Endothelial cell (in vitro differentiated cells): Measurements from ENCODE around the gene HS3ST1. TPM values are rescaled to one million over a fixed set of nuclear protein-coding genes. Genes with fewer than 3 reads are reported as not detected.

Experiments
- DNase-seq: peaks from one replicate; pipeline ENCODE4 v3.0.0; 2021; ENCODE audit warnings: low spot score
- H3K27ac Mint-ChIP-seq: one replicate; pipeline ENCODE4 v1.8.0; 2021; ENCODE audit warnings: mixed read lengths, inconsistent platforms; ENCODE audit not compliant: unreplicated experiment
- H3K27me3 Mint-ChIP-seq: one replicate; pipeline ENCODE4 v1.8.0; 2021; ENCODE audit warnings: mild to moderate bottlenecking, moderate library complexity, mixed read lengths, inconsistent platforms; ENCODE audit not compliant: unreplicated experiment
- H3K36me3 Mint-ChIP-seq: one replicate; pipeline ENCODE4 v1.8.0; 2021; ENCODE audit warnings: mild to moderate bottlenecking, low read depth, mixed read lengths, inconsistent platforms; ENCODE audit not compliant: unreplicated experiment
- H3K4me1 Mint-ChIP-seq: one replicate; pipeline ENCODE4 v1.8.0; 2021; ENCODE audit warnings: mild to moderate bottlenecking, mixed read lengths, inconsistent platforms; ENCODE audit not compliant: unreplicated experiment
- H3K4me3 Mint-ChIP-seq: one replicate; pipeline ENCODE4 v1.8.0; 2021; ENCODE audit warnings: mild to moderate bottlenecking, mixed read lengths, inconsistent platforms; ENCODE audit not compliant: unreplicated experiment
- H3K9me3 Mint-ChIP-seq: one replicate; pipeline ENCODE4 v1.8.0; 2021; ENCODE audit warnings: mixed read lengths, inconsistent platforms; ENCODE audit not compliant: unreplicated experiment
- total RNA-seq: library from RNA; stranded (reverse); fragmentation: NEBNext Ultra II Directional; extraction: Animal tissue kit (Norgen Biotek cat#: 25700); gene quantifications from one replicate; pipeline ENCODE4 v1.2.1, GENCODE V29; 2021; ENCODE audit not compliant: unreplicated experiment
- TF ChIP-seq, protein P1 (sequence below): fragments of 200-600 bp; sonication (generic); IDR thresholded peaks from one replicate; pipeline ENCODE4 v1.5.0; 2021; ENCODE audit warnings: antibody characterized with exemption; ENCODE audit not compliant: unreplicated experiment

The HS3ST1 gene
- total RNA-seq, 1 donor from 2014 or later, result 0.44 TPM

DNA sequence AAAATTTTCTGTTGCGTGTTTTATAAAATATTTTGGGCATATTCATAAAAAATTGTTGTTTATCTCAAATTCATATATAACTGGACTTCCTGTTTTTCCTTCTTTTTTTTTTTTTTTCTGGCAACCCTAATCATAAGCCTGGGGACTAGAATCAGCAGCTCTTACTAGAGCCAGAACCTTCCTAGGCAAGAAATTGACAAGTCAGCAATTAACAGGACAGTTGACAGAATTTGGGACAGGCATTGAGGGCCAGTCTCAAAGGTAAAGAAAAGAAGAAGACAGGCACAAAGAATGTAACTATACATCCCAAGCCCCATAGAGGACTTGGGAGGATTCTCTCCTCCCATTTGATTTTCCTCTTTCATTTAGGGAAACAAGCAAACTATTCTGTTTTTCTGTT, 35.0 kb upstream of the HS3ST1 start:
- H3K9me3 Mint-ChIP-seq, result no peaks in the 10 kb centered on the region
- peaks cover 4% of the 10 kb centered on the region for H3K4me1 Mint-ChIP-seq
- no peak for DNase-seq
- TF ChIP-seq, protein P1, sequence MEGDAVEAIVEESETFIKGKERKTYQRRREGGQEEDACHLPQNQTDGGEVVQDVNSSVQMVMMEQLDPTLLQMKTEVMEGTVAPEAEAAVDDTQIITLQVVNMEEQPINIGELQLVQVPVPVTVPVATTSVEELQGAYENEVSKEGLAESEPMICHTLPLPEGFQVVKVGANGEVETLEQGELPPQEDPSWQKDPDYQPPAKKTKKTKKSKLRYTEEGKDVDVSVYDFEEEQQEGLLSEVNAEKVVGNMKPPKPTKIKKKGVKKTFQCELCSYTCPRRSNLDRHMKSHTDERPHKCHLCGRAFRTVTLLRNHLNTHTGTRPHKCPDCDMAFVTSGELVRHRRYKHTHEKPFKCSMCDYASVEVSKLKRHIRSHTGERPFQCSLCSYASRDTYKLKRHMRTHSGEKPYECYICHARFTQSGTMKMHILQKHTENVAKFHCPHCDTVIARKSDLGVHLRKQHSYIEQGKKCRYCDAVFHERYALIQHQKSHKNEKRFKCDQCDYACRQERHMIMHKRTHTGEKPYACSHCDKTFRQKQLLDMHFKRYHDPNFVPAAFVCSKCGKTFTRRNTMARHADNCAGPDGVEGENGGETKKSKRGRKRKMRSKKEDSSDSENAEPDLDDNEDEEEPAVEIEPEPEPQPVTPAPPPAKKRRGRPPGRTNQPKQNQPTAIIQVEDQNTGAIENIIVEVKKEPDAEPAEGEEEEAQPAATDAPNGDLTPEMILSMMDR, result no peak
- H3K27me3 Mint-ChIP-seq, result no peaks in the 10 kb centered on the region
- no peak overlapping the region for H3K4me3 Mint-ChIP-seq
- no peaks in the 10 kb centered on the region for H3K36me3 Mint-ChIP-seq
- H3K27ac Mint-ChIP-seq, result no peak overlapping the region

DNA sequence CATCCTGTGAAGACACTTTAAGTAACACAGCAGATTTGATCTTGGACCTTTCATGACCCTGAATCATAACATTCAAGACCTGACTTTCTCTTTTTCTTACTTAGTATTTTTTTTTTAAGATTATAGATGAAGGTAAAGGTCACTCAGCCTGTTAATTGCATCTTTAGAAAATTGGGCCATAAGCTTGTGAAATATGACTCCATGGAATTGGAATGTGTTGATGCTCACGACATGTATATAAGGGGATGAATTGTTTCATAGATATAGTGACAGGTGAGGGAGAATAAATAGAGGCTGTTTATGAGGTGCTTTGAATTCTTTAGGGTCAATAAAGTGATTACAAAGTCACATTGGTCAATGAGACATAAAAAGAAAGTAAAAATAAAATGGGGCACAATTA, 27.7 kb upstream of the HS3ST1 start:
- H3K27ac Mint-ChIP-seq, result no peak overlapping the region
- H3K4me1 Mint-ChIP-seq, result peaks cover 10% of the 10 kb centered on the region
- no peak for DNase-seq
- TF ChIP-seq, protein P1, result no peak
- no peak overlapping the region for H3K4me3 Mint-ChIP-seq
- H3K27me3 Mint-ChIP-seq, result no peaks in the 10 kb centered on the region
- no peaks in the 10 kb centered on the region for H3K36me3 Mint-ChIP-seq
- H3K9me3 Mint-ChIP-seq, result no peaks in the 10 kb centered on the region

DNA sequence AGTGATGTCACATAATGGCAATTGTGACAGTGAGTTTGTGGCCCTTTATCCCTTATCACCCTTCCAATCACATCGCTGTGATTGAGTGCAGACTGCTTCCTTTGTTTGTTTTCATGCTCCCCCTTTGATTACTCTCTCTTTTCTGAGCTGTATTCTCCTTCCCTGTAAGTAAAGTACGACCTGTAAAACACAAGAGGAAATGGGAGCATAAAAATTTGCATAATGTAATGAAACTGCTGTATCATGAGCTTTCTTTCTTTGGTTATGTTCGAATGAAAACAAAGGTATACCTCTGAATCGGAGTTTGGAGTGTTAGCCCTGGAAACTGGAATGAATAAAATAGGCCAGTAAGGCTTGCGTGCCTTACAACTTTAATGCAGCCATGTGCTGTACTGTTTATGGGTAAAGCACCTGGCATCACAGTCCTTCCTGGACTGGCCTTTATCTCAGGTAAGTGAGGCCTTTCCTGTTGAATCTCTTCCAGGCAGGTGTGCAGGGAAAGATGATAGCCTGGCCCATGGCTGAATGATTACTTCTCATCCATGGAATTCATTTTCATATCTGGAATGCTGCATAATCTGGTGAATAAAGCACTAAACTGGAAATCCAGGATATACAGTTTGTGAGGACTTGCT, 26.6 kb upstream of the HS3ST1 start:
- H3K36me3 Mint-ChIP-seq, result no peaks in the 10 kb centered on the region
- H3K27ac Mint-ChIP-seq, result no peak overlapping the region
- no peak overlapping the region for H3K4me3 Mint-ChIP-seq
- H3K4me1 Mint-ChIP-seq, result peaks cover 10% of the 10 kb centered on the region
- no peak for DNase-seq
- H3K9me3 Mint-ChIP-seq, result no peaks in the 10 kb centered on the region
- TF ChIP-seq, protein P1, result no peak
- peaks cover 2% of the 10 kb centered on the region for H3K27me3 Mint-ChIP-seq

DNA sequence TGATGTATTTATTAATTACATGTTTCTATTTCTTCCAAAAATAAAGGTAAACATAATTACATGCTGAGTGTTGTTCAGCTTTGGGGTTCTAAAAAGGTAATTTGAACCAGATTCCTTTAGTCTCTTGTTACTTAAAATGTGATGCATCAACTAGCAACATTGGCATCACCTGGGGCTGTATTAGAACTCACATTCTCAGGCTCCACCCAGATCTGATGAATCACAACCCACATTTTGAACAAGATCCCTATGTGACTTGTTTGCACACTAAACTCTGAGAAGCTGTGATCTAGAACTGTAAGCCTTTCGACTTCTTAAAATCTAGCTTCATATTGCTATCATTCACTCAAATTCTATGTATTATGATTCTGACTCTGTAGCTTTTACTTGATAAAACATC, 23.0 kb upstream of the HS3ST1 start:
- Mint-ChIP-seq H3K4me3 (no peak overlapping the region), H3K36me3 (peaks cover 3% of the 10 kb centered on the region), H3K27me3 (peaks cover 4% of the 10 kb centered on the region), H3K9me3 (no peaks in the 10 kb centered on the region), H3K27ac (no peak overlapping the region), H3K4me1 (peaks cover 10% of the 10 kb centered on the region)
- TF ChIP-seq, protein P1, result no peak
- DNase-seq, result no peak

DNA sequence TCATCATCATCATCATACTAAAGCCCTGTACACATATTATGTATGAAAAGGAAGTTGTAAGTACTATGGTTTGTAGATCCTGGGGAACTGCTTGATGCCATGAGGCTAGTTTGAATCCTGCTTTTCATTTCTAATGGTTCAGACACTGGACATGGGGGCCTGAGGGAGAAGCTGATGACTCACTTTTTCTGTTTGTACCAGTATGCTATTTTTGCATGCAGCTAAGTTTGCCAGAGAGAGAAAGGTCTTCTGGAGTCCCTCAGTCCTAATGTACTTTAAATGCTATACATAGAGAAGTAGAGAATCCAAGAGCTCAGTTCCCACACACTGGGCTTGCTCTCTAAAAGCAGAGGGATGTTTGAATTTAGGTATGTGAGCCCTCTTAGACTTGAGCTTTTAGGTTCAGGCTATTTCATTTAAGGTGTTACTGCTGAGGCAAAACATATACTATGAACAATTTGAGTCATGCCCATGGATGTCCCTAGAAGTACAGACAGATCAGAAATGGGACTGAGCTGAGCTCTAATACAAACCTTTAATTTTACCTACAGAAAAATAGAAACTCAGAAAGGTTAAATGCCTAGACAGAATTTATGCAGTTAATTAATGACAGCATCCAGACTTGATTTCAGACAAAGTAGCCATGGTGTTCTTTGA, 17.6 kb upstream of the HS3ST1 start:
- no peaks in the 10 kb centered on the region for H3K9me3 Mint-ChIP-seq

More for the DNA sequence above, 17.6 kb upstream of the HS3ST1 start:
- Mint-ChIP-seq H3K4me1 (no peaks in the 10 kb centered on the region), H3K4me3 (no peak overlapping the region), H3K27me3 (peaks cover 4% of the 10 kb centered on the region), H3K36me3 (peaks cover 3% of the 10 kb centered on the region), H3K27ac (no peak overlapping the region)
- DNase-seq, result no peak
- TF ChIP-seq, protein P1, result no peak
